ENCODE results near the gene WDR54. TPM values are rescaled to one million over a fixed set of nuclear protein-coding genes. Genes with fewer than 3 reads are reported as not detected.

WDR54 gene
- total and polyA plus RNA-seq, 10 of the 15 experiments (the other 5 are each of a cell fraction or from before 2014, with no cell fraction given) = 38.2 to 116 (median 89.1) TPM

DNA sequence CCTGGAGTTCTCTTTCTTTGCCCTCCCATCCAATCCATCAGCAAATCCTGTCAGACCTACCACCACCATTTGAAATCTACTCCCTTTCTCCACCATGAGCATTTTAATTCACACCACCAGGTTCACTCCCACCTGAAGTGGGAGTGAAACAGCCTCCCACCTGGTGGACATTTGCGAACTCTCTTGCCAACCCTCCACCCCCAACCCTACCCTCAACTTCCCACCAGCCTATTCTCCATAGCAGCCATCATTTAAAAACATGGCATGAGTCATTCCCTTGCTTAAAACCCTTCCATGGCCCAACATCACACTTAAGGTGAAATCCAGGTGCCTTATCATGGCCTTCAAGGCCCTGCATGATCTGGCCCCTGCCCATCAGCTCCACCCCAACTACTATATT, 16.7 kb downstream of the WDR54 start (continued):
- no peak for TF ChIP-seq ETV6 (conservative IDR thresholded peaks at IDR 0.05 in 1 of 2, IDR thresholded peaks at IDR 0.05 in 1 of 2; ENCODE audit: borderline replicate concordance in 1 of 2, low read depth in 1 of 2)
- TF ChIP-seq, protein P1, sequence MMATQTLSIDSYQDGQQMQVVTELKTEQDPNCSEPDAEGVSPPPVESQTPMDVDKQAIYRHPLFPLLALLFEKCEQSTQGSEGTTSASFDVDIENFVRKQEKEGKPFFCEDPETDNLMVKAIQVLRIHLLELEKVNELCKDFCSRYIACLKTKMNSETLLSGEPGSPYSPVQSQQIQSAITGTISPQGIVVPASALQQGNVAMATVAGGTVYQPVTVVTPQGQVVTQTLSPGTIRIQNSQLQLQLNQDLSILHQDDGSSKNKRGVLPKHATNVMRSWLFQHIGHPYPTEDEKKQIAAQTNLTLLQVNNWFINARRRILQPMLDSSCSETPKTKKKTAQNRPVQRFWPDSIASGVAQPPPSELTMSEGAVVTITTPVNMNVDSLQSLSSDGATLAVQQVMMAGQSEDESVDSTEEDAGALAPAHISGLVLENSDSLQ (IDR thresholded peaks at IDR 0.05) = no peak
- TF ChIP-seq TCF3 (IDR thresholded peaks at IDR 0.05; ENCODE audit: borderline replicate concordance, insufficient read depth, low read depth, low read length) = no peak
- no peak for TF ChIP-seq FOXK2 (IDR thresholded peaks at IDR 0.05)
- TF ChIP-seq SMC3 (IDR thresholded peaks at IDR 0.05; ENCODE audit: borderline replicate concordance, low read length) = no peak
- no peak for TF ChIP-seq MYB (IDR thresholded peaks at IDR 0.05; ENCODE audit: borderline replicate concordance, low read depth, low read length)
- TF ChIP-seq POLR2AphosphoS5 (IDR thresholded peaks at IDR 0.05; ENCODE audit: low read length) = no peak
- TF ChIP-seq NFXL1 (IDR thresholded peaks at IDR 0.05; ENCODE audit: borderline replicate concordance) = no peak
- no peak for TF ChIP-seq FOXM1 (IDR thresholded peaks at IDR 0.05; ENCODE audit: low read depth, low read length)
- TF ChIP-seq, protein P2, sequence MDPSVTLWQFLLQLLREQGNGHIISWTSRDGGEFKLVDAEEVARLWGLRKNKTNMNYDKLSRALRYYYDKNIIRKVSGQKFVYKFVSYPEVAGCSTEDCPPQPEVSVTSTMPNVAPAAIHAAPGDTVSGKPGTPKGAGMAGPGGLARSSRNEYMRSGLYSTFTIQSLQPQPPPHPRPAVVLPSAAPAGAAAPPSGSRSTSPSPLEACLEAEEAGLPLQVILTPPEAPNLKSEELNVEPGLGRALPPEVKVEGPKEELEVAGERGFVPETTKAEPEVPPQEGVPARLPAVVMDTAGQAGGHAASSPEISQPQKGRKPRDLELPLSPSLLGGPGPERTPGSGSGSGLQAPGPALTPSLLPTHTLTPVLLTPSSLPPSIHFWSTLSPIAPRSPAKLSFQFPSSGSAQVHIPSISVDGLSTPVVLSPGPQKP (IDR thresholded peaks at IDR 0.05; ENCODE audit: low read depth, low read length) = no peak

All from GM12878 (cell line).